ENCODE measurements around the gene HACL1.

- TF ChIP-seq CTCF (conservative IDR thresholded peaks at IDR 0.05; ENCODE audit: low read depth, low read length), result no peak
- TF ChIP-seq EZH2 (IDR thresholded peaks at IDR 0.05; ENCODE audit: borderline replicate concordance, low read depth, low read length, poor library complexity, severe bottlenecking), result no peak
Measured at GRCh38 chr3:15616053-15616452, 14.7 kb upstream of the HACL1 start.
